Activated T-cell treated with anti-CD3 and anti-CD28 coated beads, Interleukin-2, amount 50 U/mL, for 48 hours (primary cell): ENCODE measurements around the gene MYL4.
"Not testable (repeated sequence)": the region's sequence is repeated elsewhere in the genome, so short reads cannot be mapped to it uniquely, and the experiment has no call there.

Source experiments
- DNase-seq, 2 experiments: peaks; one replicate each; pipeline ENCODE4 v3.0.0-alpha.2; 2020

Gene MYL4

GRCh38 chr17:47208744-47209488 lies at the start of gene MYL4:
MYL4 (plus strand) TSS chr17:47209348; CDS start chr17:47209423, 75 bp downstream.
- no peak for DNase-seq

DNA sequence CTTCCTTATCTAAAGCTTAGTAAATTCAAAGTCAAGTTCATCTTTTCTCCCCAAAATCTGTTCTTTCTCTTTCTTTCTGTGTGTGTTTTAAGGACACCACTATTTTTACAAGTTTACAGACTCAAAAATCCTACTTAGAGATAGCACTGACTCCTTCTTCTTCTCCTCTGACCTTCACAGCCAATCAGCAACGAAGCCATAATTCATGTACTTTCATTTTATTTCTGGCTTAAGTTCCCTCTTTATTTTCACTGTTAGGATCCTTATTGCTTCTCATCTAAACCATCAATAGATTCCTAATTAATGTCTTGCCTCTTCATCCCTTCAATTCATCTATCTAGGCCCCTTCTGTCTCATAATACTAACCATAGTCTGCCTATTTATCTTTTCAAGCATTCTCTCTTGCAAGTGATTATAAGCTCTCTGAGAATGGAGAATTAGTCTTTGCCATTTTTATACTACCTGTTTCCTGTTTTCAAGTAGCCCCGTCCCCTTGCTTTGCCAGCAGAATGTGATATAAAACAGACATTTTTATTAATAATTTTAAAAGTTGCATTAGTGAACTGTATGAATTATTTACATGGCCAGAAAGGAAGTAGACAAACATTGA lies 47.0 kb upstream of the MYL4 start:
- no peak for DNase-seq

- DNase-seq, result no peak
These were observed 44.9 kb upstream of the MYL4 start for GRCh38 chr17:47164263-47164662.

DNA sequence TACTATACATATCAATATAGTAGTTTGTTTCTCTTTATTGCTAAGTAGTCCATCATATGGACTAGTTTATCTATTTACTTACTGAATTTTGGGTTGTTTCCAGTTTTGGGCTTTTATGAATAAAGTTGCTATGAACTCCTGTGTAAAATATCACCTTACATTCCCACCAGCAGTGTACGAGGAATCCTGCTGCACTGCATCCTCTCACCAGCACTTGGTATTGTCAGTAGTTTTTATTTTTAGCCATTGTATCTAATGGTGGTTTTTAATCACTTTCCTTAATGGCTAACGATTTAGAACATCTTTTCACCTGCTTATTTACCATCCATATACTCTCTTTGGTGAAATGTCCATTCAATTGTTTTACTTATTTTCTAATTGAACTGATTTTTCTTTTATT lies 44.0 kb upstream of the MYL4 start:
- no peak for DNase-seq

GRCh38 chr17:47166854-47167253 lies 42.3 kb upstream of the MYL4 start:
- not testable (repeated sequence) for DNase-seq

DNA sequence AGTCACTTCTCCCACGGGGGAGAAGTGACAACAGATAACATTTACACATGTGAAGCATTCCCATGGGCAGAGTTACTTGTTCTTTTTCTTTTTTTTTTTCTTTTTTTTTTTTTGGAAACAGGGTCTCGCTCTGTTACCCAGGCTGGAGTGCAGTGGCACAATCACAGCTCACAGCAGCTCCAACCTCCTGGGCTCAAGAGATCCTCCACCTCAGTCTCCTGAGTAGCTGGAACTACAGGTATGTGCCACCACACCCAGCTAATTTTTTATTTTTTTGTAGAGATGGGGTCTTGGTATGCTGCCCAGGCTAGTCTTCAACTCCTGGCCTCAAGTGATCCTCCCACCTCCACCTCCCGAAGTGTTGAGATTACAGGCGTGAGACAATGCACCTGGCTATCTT lies 40.3 kb upstream of the MYL4 start:
- DNase-seq, result not testable (repeated sequence)

GRCh38 chr17:47170710-47171109 lies 38.4 kb upstream of the MYL4 start:
- no peak for DNase-seq

GRCh38 chr17:47172696-47173565 lies 36.2 kb upstream of the MYL4 start:
- DNase-seq, result no peak

DNA sequence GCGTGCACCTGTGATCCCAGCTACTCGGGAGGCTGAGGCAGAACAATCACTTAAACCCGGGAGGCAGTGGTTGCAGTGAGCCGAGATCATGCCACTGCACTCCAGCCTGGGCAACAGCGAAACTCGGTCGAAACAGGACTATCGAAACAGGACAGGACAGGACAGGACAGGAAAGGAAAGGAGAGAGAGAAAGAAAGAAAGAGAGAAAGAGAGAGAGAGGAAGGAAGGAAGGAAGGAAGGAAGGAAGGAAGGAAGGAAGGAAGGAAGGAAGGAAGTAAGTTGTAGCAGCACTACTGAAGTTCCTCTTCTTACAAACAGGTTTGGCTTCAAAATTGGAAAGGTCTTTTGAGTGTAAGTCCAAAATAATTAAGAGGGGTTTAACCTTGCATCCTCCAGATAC lies 34.3 kb upstream of the MYL4 start:
- not testable (repeated sequence) for DNase-seq

DNA sequence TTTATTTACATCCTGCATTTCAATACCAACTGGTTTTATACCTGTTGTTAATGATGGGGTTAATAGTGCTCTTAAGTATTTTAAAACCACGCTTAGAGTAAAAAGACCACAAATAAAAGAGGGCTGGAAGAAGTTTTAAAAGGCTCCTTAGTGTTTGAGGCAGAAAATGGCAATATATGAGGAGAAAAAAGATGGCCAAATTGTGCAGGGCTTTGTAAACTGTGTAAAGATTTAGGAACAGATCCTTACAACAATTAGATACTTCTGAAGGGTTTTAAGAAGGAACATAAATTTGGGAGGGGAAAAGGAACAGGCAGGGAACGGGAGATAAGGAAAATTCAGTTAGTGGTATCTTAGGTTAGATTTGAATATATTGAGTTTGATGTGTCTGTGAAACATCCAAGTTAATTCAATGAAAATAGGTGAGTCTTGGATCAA lies 32.7 kb upstream of the MYL4 start:
- DNase-seq, result no peak

- no peak for DNase-seq
These were observed 31.9 kb upstream of the MYL4 start for GRCh38 chr17:47177261-47177660.

DNA sequence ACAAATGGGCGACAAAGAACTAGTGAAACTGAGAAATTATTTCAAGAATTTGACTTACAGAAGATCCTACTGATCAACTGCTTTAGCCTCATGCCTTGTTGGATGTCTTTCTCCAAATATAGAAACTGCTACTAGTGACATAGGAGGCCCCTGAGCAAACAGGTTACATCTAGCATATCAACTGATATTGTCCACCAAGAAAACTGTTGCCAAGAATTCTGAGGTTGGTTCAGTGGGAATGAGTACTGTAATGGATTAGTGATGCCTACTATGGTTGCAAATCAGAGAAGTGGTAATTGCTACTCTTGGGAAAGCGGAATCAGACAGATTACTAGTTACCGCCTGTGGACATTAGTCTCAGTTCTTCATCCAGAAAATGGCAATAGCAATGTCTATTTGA lies 30.0 kb upstream of the MYL4 start:
- no peak for DNase-seq

DNA sequence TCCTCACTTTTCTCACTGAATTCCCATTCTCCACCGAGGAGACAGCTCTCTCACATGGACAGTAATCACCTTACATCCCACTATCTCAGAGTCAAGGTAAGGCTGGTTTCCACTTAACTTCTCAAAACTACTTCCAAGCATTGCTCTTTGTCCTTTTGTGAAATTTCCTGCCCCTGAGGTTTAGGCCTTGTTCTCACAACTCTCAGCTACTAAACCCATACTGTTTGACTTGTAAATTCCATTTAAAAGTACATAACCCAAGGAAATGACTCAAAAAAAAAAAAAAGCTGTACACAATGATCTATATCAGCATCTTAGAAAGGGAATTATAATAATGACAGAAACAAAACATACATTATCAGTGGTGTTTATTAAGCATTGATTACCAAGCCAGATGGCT lies 28.8 kb upstream of the MYL4 start:
- no peak for DNase-seq

DNA sequence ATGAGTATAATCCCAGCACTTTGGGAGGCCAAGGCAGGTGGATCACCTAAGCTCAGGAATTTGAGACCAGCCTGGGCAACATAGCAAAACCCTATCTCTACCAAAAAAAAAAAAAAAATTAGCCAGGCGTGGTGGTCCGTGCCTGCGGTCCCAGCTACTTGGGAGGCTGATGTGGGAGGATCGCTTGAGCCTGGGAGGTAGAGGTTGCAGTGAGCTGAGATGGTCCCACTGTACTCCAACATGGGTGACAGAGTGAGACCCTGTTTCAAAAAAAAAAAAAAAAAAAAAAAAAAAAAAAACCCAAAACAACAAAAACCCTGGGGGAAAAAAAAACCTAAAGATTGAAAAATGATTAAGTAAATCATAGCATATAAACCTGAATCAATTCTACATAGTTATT lies 28.2 kb upstream of the MYL4 start:
- DNase-seq, result not testable (repeated sequence)

DNA sequence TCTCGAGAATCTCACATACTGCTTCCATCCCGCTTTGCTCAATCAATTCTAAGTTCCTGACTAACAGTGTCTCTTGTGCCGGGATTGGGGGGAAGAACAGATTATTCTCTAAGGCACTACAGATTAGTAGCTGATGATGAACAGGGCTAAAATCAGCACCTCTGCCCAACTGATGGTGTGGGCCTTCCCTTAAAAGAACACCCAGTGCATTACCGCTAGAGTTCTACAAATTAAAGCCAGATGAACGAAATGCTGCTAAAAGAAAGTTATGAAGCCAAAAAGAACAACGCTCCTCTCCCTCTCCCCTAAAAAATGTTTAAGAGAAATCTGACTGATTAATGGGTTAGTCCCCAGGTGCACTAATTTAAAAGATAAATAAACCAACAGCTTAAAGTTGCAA lies 24.5 kb upstream of the MYL4 start:
- DNase-seq, result no peak

GRCh38 chr17:47188271-47188875 lies 20.8 kb upstream of the MYL4 start:
- peak in 1 of 2 experiments; percentile 37 for DNase-seq

DNA sequence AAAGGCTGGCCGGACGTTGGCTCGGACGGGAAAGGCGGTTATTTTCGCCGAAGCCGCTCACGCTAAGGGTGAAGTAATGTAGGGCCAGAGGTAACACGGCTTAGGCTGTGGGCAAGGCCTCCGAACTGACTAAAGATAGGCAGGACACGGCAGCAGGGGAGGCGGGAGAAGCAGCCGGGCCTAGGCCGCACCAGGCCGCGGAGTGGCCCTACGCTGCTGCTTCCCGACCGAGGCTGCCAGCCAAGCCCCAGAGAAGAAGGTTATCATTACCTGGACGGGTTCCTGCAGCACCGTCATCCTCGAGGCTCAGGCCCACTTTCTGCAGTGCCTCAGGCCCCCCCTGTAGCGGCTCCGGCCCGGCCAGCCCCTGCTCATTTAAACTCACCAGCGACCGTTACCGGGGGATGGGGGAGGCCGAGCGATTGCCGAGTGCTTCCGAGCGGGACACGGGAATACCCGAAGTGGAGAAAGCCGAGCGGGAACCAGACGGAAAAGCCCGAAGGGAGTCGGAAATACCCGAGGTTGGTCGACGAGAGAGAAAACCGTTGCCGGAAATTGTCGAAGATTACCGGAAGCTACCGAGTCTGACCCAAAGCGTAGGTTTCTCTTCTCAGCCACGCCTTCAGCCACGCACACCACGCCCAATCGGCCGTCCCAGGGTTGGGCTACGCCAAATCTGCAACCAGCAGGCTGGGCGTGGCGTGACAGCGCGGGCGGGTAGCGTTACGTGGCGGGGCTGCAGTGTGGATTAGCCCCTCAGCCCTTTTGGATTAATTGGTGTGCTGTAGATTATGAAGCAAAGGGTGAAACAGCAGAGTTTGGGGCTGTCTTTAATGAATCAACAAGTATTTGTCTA lies 20.0 kb upstream of the MYL4 start, which contains the start of gene CDC27:
Gene CDC27 (minus strand): TSS at position 420 of the 856 bp plus-strand sequence. CDS start 123 bp downstream, at position 297.
- peak; percentile 100 for DNase-seq

- DNase-seq, result no peak
These were observed 19.4 kb upstream of the MYL4 start for GRCh38 chr17:47189732-47190237.

GRCh38 chr17:47190243-47190642 lies 18.9 kb upstream of the MYL4 start:
- no peak for DNase-seq

GRCh38 chr17:47190770-47191169 lies 18.4 kb upstream of the MYL4 start:
- DNase-seq, result no peak

DNA sequence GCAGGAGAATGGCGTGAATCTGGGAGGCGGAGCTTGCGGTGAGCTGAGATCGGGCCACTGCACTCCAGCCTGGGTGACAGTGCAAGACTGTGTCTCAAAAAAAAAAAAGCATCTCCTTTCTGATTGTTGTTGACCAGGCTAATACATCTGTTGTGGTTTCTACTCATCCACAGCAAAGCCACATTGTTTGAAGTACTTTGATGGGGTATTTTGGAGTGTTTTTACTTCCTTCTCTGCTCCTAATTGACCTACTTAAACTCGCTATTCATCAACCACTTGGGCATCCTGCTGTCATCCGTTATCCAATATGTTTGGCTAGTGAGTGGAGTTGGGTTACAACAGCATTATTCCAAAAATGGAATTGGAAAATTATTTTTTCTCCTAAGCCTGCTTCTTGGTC lies 16.6 kb upstream of the MYL4 start:
- no peak for DNase-seq
